ENCODE results near the gene ATXN7L1. TPM values are rescaled to one million over a fixed set of nuclear protein-coding genes. Genes with fewer than 3 reads are reported as not detected.

Gene ATXN7L1
- total and polyA plus RNA-seq, 2 of the 8 experiments (the other 6 are each of a cell fraction or from before 2014, with no cell fraction given), result 14.3 to 34.0 TPM

- Histone ChIP-seq H3K9ac (replicated peaks in 1 of 4; ENCODE audit: extremely low read depth in 1 of 4, low read depth in 3 of 4, low read length in 3 of 4) (no peak overlapping the region), H3K4me1 (replicated peaks in 1 of 4; ENCODE audit: control insufficient read depth in 3 of 4, insufficient read depth in 4 of 4, low read length in 3 of 4) (peaks cover 15 to 20% (median 18%) of the 10 kb centered on the region in 4 experiments), H3K79me1 (ENCODE audit: low read depth, low read length) (0 out of 2 replicates have a peak, but pooled peaks cover 2% of the 10 kb centered on the region), H2BK5ac (ENCODE audit: low read depth, low read length) (no peak overlapping the region), H4K5ac (ENCODE audit: insufficient read length, low read depth, low read length) (no peak overlapping the region), H3K79me2 (ENCODE audit: control insufficient read depth in 1 of 2, insufficient read depth in 2 of 2, low read length in 2 of 2) (peaks cover 0 to 15% of the 10 kb centered on the region in 2 experiments; a peak in 1 of 4 replicates), H4K20me1 (replicated peaks in 1 of 2; ENCODE audit: control insufficient read depth in 1 of 2, insufficient read depth in 2 of 2, low read length in 2 of 2) (no peaks in the 10 kb centered on the region), H3K27me3 (replicated peaks in 1 of 4; ENCODE audit: control insufficient read depth in 3 of 4, extremely low read depth in 1 of 4, insufficient read depth in 3 of 4, low read length in 3 of 4) (no peaks in the 10 kb centered on the region; a peak in 1 of 7 replicates), H3K36me3 (ENCODE audit: control insufficient read depth in 2 of 4, insufficient read depth in 4 of 4, low read length in 3 of 4) (no peaks in the 10 kb centered on the region), H4K8ac (ENCODE audit: extremely low read depth, insufficient read depth, low read length) (no peak overlapping the region), H3K23ac (ENCODE audit: insufficient read length) (no peak overlapping the region), H3K27ac (ENCODE audit: low read depth, low read length) (no peak overlapping the region), H3K18ac (ENCODE audit: extremely low read depth, low read length) (no peak overlapping the region), H2BK120ac (replicated peaks; ENCODE audit: low read depth, low read length) (no peak overlapping the region), H3K14ac (ENCODE audit: insufficient read length) (no peak overlapping the region), H2AFZ (ENCODE audit: low read length) (no peak overlapping the region), H3K23me2 (ENCODE audit: low read depth, low read length) (no peaks in the 10 kb centered on the region), H3K4ac (replicated peaks; ENCODE audit: insufficient read length, low read depth, low read length) (no peak overlapping the region), H2BK20ac (ENCODE audit: low read length) (no peak overlapping the region), H3K56ac (replicated peaks; ENCODE audit: insufficient read length, low read depth, low read length) (no peak overlapping the region), H3K4me3 (ENCODE audit: extremely low read depth in 1 of 4, insufficient read depth in 2 of 4, low read depth in 3 of 4, low read length in 4 of 4) (no peak overlapping the region), H2BK15ac (ENCODE audit: low read length) (no peak overlapping the region), H3K4me2 (ENCODE audit: insufficient read depth in 1 of 2, low read depth in 2 of 2, low read length in 2 of 2) (no peak overlapping the region), H2AK5ac (ENCODE audit: low read depth, low read length) (no peak overlapping the region), H3K9me3 (ENCODE audit: insufficient read depth in 2 of 2, low read depth in 1 of 2, low read length in 1 of 2) (no peaks in the 10 kb centered on the region), H2BK12ac (ENCODE audit: low read depth, low read length) (no peak overlapping the region), H4K91ac (replicated peaks; ENCODE audit: insufficient read length, low read length) (no peak overlapping the region)
- no peak for FAIRE-seq
- ChIA-PET POLR2A (ENCODE audit: partially characterized antibody) (no interaction called here), CTCF (ENCODE audit: partially characterized antibody) (interaction anchor here (0.8 to 9.4 kb wide), 8 partner anchors 11 to 208 kb away, joined by 3 to 69 read pairs (median 4); no protein-coding TSS in a partner anchor)
- no peak for DNase-seq (ENCODE audit: low read depth in 1 of 2, low spot score in 2 of 2)
- WGBS, 2 experiments (ENCODE audit: extremely low coverage in 1 of 2, insufficient coverage in 1 of 2, insufficient read length in 1 of 2, insufficient replicate concordance in 2 of 2, low coverage in 1 of 2, low lambda C conversion rate in 2 of 2, missing lambda C conversion rate in 1 of 2), result 95% methylated on average over 3 of the region's 3 CpGs; no CpG with 5 or more reads in 1 of the 2 experiments
- no peak for TF ChIP-seq NRF1 (IDR thresholded peaks at IDR 0.05; ENCODE audit: low read depth, low read length)
- TF ChIP-seq BCL11A (IDR thresholded peaks at IDR 0.05; ENCODE audit: low read depth in 2 of 2, low read length in 2 of 2), result no peak
- no peak for TF ChIP-seq MAFK (IDR thresholded peaks at IDR 0.05; ENCODE audit: low read depth, low read length)
- TF ChIP-seq GTF2F1 (IDR thresholded peaks at IDR 0.05; ENCODE audit: borderline replicate concordance, low read depth, low read length), result no peak
- TF ChIP-seq POU5F1 (IDR thresholded peaks at IDR 0.05; ENCODE audit: low read depth, low read length), result no peak
- TF ChIP-seq SP4 (IDR thresholded peaks at IDR 0.05; ENCODE audit: low read length), result no peak
- TF ChIP-seq SP2 (IDR thresholded peaks at IDR 0.05; ENCODE audit: low read length), result no peak
- no peak for TF ChIP-seq HDAC6 (IDR thresholded peaks at IDR 0.05; ENCODE audit: low read depth, low read length)
- TF ChIP-seq CEBPB (IDR thresholded peaks at IDR 0.05; ENCODE audit: low read depth, low read length), result no peak
- TF ChIP-seq CTCF (IDR thresholded peaks at IDR 0.05; ENCODE audit: control extremely low read depth in 1 of 3, insufficient read depth in 1 of 3, low read depth in 1 of 3, low read length in 3 of 3), result no peak
- TF ChIP-seq KDM5A (IDR thresholded peaks at IDR 0.05; ENCODE audit: low read length), result no peak
- TF ChIP-seq, protein P1, sequence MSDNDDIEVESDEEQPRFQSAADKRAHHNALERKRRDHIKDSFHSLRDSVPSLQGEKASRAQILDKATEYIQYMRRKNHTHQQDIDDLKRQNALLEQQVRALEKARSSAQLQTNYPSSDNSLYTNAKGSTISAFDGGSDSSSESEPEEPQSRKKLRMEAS (IDR thresholded peaks at IDR 0.05), result no peak
- TF ChIP-seq JUN (IDR thresholded peaks at IDR 0.05; ENCODE audit: low read depth, low read length), result no peak
Observed at GRCh38 chr7:105685161-105685560, 191.2 kb downstream of the ATXN7L1 start.

Data from H1 (cell line).